GM23338 (cell line): ENCODE data around the gene B3GALNT1.

ENCODE experiments used
- CREB1 ChIP-seq: fragments of 250-450 bp; sonication (Bioruptor Pico); IDR thresholded peaks from 2 replicates; pipeline ENCODE4 v1.5.0; 2020; ENCODE audit warnings: low read depth, mild to moderate bottlenecking, moderate library complexity
- CTCF ChIP-seq, 2 experiments: fragments of 200-600 bp in 1 of 2; sonication (generic) in 1 of 2; conservative IDR thresholded peaks; 2 replicates each; pipeline versions ENCODE4 v1.5.1 to v1.6.1; 2016 to 2017; ENCODE audit warnings: antibody characterized with exemption in 2 of 2, low read depth in 2 of 2, mild to moderate bottlenecking in 2 of 2, moderate library complexity in 1 of 2
- ETS1 ChIP-seq: IDR thresholded peaks from 2 replicates; pipeline ENCODE4 v1.6.1; 2016; ENCODE audit warnings: antibody characterized with exemption
- EZH2 ChIP-seq: fragments of 200-600 bp; sonication (generic); IDR thresholded peaks from one replicate; pipeline ENCODE4 v1.8.0; 2017; ENCODE audit warnings: antibody characterized with exemption, mild to moderate bottlenecking, low read depth; ENCODE audit not compliant: unreplicated experiment
- EZH2phosphoT487 ChIP-seq: fragments of 200-600 bp; sonication (generic); IDR thresholded peaks from one replicate; pipeline ENCODE4 v1.8.1; 2018; ENCODE audit warnings: antibody characterized with exemption; ENCODE audit not compliant: unreplicated experiment
- JUNB ChIP-seq: IDR thresholded peaks from one replicate; pipeline ENCODE4 v1.6.1; 2016; ENCODE audit warnings: antibody characterized with exemption; ENCODE audit not compliant: unreplicated experiment
- POLR2AphosphoS5 ChIP-seq: IDR thresholded peaks from 2 replicates; pipeline ENCODE4 v1.6.1; 2016; ENCODE audit warnings: antibody characterized with exemption, low read depth
- STAT1 ChIP-seq: IDR thresholded peaks from one replicate; pipeline ENCODE4 v1.6.1; 2016; ENCODE audit warnings: antibody characterized with exemption; ENCODE audit not compliant: unreplicated experiment
- TF ChIP-seq, protein P1 (sequence below): IDR thresholded peaks from one replicate; pipeline ENCODE4 v1.6.1; 2018; ENCODE audit warnings: antibody characterized with exemption; ENCODE audit not compliant: unreplicated experiment

GRCh38 chr3:161066930-161067329 lies 38.2 kb downstream of the B3GALNT1 start:
- TF ChIP-seq EZH2phosphoT487 (no peak), CTCF (conservative IDR thresholded peaks at IDR 0.05; ENCODE audit: low read depth in 2 of 2) (no peak), STAT1 (no peak), POLR2AphosphoS5 (no peak), ETS1 (no peak), EZH2 (no peak), JUNB (no peak), CREB1 (no peak)
- TF ChIP-seq, protein P1, sequence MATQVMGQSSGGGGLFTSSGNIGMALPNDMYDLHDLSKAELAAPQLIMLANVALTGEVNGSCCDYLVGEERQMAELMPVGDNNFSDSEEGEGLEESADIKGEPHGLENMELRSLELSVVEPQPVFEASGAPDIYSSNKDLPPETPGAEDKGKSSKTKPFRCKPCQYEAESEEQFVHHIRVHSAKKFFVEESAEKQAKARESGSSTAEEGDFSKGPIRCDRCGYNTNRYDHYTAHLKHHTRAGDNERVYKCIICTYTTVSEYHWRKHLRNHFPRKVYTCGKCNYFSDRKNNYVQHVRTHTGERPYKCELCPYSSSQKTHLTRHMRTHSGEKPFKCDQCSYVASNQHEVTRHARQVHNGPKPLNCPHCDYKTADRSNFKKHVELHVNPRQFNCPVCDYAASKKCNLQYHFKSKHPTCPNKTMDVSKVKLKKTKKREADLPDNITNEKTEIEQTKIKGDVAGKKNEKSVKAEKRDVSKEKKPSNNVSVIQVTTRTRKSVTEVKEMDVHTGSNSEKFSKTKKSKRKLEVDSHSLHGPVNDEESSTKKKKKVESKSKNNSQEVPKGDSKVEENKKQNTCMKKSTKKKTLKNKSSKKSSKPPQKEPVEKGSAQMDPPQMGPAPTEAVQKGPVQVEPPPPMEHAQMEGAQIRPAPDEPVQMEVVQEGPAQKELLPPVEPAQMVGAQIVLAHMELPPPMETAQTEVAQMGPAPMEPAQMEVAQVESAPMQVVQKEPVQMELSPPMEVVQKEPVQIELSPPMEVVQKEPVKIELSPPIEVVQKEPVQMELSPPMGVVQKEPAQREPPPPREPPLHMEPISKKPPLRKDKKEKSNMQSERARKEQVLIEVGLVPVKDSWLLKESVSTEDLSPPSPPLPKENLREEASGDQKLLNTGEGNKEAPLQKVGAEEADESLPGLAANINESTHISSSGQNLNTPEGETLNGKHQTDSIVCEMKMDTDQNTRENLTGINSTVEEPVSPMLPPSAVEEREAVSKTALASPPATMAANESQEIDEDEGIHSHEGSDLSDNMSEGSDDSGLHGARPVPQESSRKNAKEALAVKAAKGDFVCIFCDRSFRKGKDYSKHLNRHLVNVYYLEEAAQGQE, result no peak
